Ascending aorta (tissue), 2 donors: ENCODE measurements around the gene P4HTM. TPM values are rescaled to one million over a fixed set of nuclear protein-coding genes. Genes with fewer than 3 reads are reported as not detected.

Source experiments
- DNase-seq, 2 donors: peaks; one replicate each; pipeline ENCODE4 v3.0.0-alpha.2; 2019; ENCODE audit warnings: low spot score in 2 of 2
- H3K27ac ChIP-seq, 2 donors: fragments of 200-600 bp; sonication (generic); one replicate each; pipeline ENCODE4 v1.5.1; 2016 to 2017; ENCODE audit warnings: mild to moderate bottlenecking in 1 of 2
- H3K27me3 ChIP-seq: fragments of 200-600 bp; sonication (generic); one replicate; pipeline ENCODE4 v1.5.1; 2017
- H3K36me3 ChIP-seq, 2 donors: fragments of 200-600 bp; sonication (generic); one replicate each; pipeline ENCODE4 v1.5.1; 2016
- H3K4me1 ChIP-seq, 2 donors: fragments of 200-600 bp; sonication (generic); one replicate each; pipeline ENCODE4 v1.5.1; 2016 to 2017; ENCODE audit warnings: mild to moderate bottlenecking in 1 of 2
- H3K4me3 ChIP-seq, 2 donors: fragments of 200-600 bp; sonication (generic); one replicate each; pipeline ENCODE4 v1.5.1; 2016 to 2017; ENCODE audit warnings: mild to moderate bottlenecking in 1 of 2
- H3K9me3 ChIP-seq, 2 donors: fragments of 200-600 bp; sonication (generic); one replicate each; pipeline ENCODE4 v1.5.1; 2016
- CTCF ChIP-seq, 3 experiments: fragments of 200-600 bp in 2 of 3; fragments of 450-650 bp in 1 of 3; sonication (generic) in 2 of 3; IDR thresholded peaks; one replicate each; pipeline ENCODE4 v1.5.1; 2016 to 2019; ENCODE audit warnings: antibody characterized with exemption in 3 of 3, mild to moderate bottlenecking in 1 of 3, moderate library complexity in 1 of 3
- intact Hi-C: fragments of 100-400 bp; cut with DNase I; formaldehyde crosslinking; loops from one replicate; pipeline ENCODE4 v1.15.1; 2023
- total RNA-seq: library from RNA; depleted of rRNA; stranded (reverse); fragments of >200 nt; gene quantifications from one replicate; pipeline ENCODE4 v1.1.0, GENCODE V29; 2016

The P4HTM gene
- total RNA-seq, 1 donor from 2014 or later = 71.9 TPM

- H3K27ac ChIP-seq = peak overlapping the region; percentile 92 to 97
- peaks cover 10 to 26% of the 10 kb centered on the region in 2 donors for H3K4me1 ChIP-seq
- peaks cover 3 to 5% of the 10 kb centered on the region in 2 donors for H3K36me3 ChIP-seq
- H3K4me3 ChIP-seq = peak overlapping the region in 1 of 2 donors; percentile 99
- no peak for TF ChIP-seq CTCF (IDR thresholded peaks at IDR 0.05)
- H3K9me3 ChIP-seq = no peaks in the 10 kb centered on the region
- no peak for DNase-seq
- H3K27me3 ChIP-seq = no peaks in the 10 kb centered on the region
- intact Hi-C loops = loop anchor here (2.0 kb wide), 1 partner anchor 101 kb away; no protein-coding TSS in a partner anchor
Observed at GRCh38 chr3:48991851-48992545, 2.0 kb downstream of the P4HTM start.

GRCh38 chr3:48993834-48994233, 3.8 kb downstream of the P4HTM start:
- Histone ChIP-seq H3K27ac (no peak overlapping the region), H3K27me3 (no peaks in the 10 kb centered on the region), H3K36me3 (peaks cover 3 to 8% of the 10 kb centered on the region in 2 donors), H3K4me1 (peaks cover 9 to 17% of the 10 kb centered on the region in 2 donors), H3K9me3 (no peaks in the 10 kb centered on the region), H3K4me3 (no peak overlapping the region)
- no peak for DNase-seq
- no peak for TF ChIP-seq CTCF (IDR thresholded peaks at IDR 0.05)
- intact Hi-C loops = no loop called here

GRCh38 chr3:48996640-48997039, 6.6 kb downstream of the P4HTM start:
- Histone ChIP-seq H3K27ac (no peak overlapping the region), H3K36me3 (peaks cover 3 to 13% of the 10 kb centered on the region in 2 donors), H3K4me1 (peaks cover 0 to 4% of the 10 kb centered on the region in 2 donors), H3K9me3 (no peaks in the 10 kb centered on the region), H3K4me3 (no peak overlapping the region), H3K27me3 (no peaks in the 10 kb centered on the region)
- intact Hi-C loops = no loop called here
- no peak for DNase-seq
- no peak for TF ChIP-seq CTCF (IDR thresholded peaks at IDR 0.05)

- no peak overlapping the region for H3K27ac ChIP-seq
- intact Hi-C loops = no loop called here
Observed at GRCh38 chr3:48997102-48997635, 7.1 kb downstream of the P4HTM start.

More at GRCh38 chr3:48997102-48997635, 7.1 kb downstream of the P4HTM start:
- H3K4me3 ChIP-seq = no peak overlapping the region
- TF ChIP-seq CTCF (IDR thresholded peaks at IDR 0.05) = no peak
- H3K9me3 ChIP-seq = no peaks in the 10 kb centered on the region
- H3K27me3 ChIP-seq = no peaks in the 10 kb centered on the region
- peaks cover 3 to 13% of the 10 kb centered on the region in 2 donors for H3K36me3 ChIP-seq
- peaks cover 0 to under 1% of the 10 kb centered on the region in 2 donors for H3K4me1 ChIP-seq
- no peak for DNase-seq
